ENCODE measurements around the gene ESF1.
"Not testable (repeated sequence)": the region's sequence is repeated elsewhere in the genome, so short reads cannot be mapped to it uniquely, and the experiment has no call there.

ESF1 gene

GRCh38 chr20:13786143-13786828 lies 1.6 kb upstream of the ESF1 start:
- DNase-seq: no peak

GRCh38 chr20:13784271-13784892 lies 337 bp downstream of the ESF1 start:
- DNase-seq: no peak

- DNase-seq: no peak
Measured at GRCh38 chr20:13783528-13783927, 1.2 kb downstream of the ESF1 start.

GRCh38 chr20:13778827-13779226 lies 5.9 kb downstream of the ESF1 start:
- no peak for DNase-seq

- DNase-seq: no peak
Measured at GRCh38 chr20:13777171-13777601, 7.5 kb downstream of the ESF1 start.

GRCh38 chr20:13775867-13776266 lies 8.9 kb downstream of the ESF1 start:
- DNase-seq: no peak

- no peak for DNase-seq
Measured at GRCh38 chr20:13772529-13772928, 12.2 kb downstream of the ESF1 start.

- no peak for DNase-seq
Measured at GRCh38 chr20:13771853-13772453, 12.8 kb downstream of the ESF1 start.

GRCh38 chr20:13770141-13770540 lies 14.6 kb downstream of the ESF1 start:
- no peak for DNase-seq

GRCh38 chr20:13765868-13766416 lies 18.8 kb downstream of the ESF1 start:
- DNase-seq: no peak

GRCh38 chr20:13765299-13765698 lies 19.4 kb downstream of the ESF1 start:
- no peak for DNase-seq

- not testable (repeated sequence) for DNase-seq
Measured at GRCh38 chr20:13760451-13760946, 24.2 kb downstream of the ESF1 start.

- DNase-seq: no peak
Measured at GRCh38 chr20:13758884-13759283, 25.8 kb downstream of the ESF1 start.

- DNase-seq: no peak
Measured at GRCh38 chr20:13756551-13756950, 28.2 kb downstream of the ESF1 start.

- DNase-seq: no peak
Measured at GRCh38 chr20:13755809-13756208, 28.9 kb downstream of the ESF1 start.

- no peak for DNase-seq
Measured at GRCh38 chr20:13753436-13754036, 31.2 kb downstream of the ESF1 start.

- DNase-seq: no peak
Measured at GRCh38 chr20:13749811-13750210, 34.9 kb downstream of the ESF1 start.

GRCh38 chr20:13745784-13746183 lies 38.9 kb downstream of the ESF1 start:
- DNase-seq: no peak

GRCh38 chr20:13744352-13744751 lies 40.4 kb downstream of the ESF1 start:
- DNase-seq: no peak

- no peak for DNase-seq
Measured at GRCh38 chr20:13741879-13742278, 42.8 kb downstream of the ESF1 start.

GRCh38 chr20:13739731-13740649 lies 44.7 kb downstream of the ESF1 start:
- no peak for DNase-seq

- not testable (repeated sequence) for DNase-seq
Measured at GRCh38 chr20:13738187-13738586, 46.5 kb downstream of the ESF1 start.
